ENCODE data around the gene TRIM2.

The TRIM2 gene

GRCh38 chr4:153179100-153179499, 25.1 kb upstream of the TRIM2 start:
- Histone ChIP-seq H3K4me1 (no peaks in the 10 kb centered on the region), H3K9me3 (ENCODE audit: control insufficient read depth, low read length) (no peaks in the 10 kb centered on the region), H3K36me3 (ENCODE audit: control insufficient read depth, insufficient read depth, low read length) (no peaks in the 10 kb centered on the region), H3K27ac (no peak overlapping the region), H3K9ac (no peak overlapping the region), H2AFZ (no peak overlapping the region), H3K4me3 (ENCODE audit: low read depth, low read length) (no peak overlapping the region), H3K27me3 (ENCODE audit: control insufficient read depth, insufficient read depth, low read length) (no peaks in the 10 kb centered on the region), H3K4me2 (ENCODE audit: low read length) (no peak overlapping the region), H3K79me2 (no peaks in the 10 kb centered on the region)
- no peak for TF ChIP-seq CTCF (IDR thresholded peaks at IDR 0.05)

DNA sequence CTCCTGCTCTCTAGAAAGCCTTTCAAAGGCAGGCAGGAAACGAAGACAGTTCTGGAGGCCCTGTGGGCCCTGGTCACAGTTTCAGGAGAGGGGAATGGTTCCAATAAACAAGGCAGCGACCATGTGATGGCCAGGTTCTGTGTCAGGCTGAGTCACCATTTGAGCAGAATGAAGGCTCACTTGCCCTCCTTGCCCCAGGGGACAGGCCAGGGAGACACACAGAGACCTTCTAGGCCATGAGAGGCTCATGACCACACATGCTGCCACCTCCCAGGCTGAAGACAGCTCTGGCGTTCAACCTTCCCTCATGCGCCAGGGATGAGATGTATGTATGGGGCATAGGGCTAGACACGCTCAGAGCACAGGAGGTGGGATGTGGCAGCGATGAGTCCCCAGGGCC, 22.9 kb upstream of the TRIM2 start:
- TF ChIP-seq CTCF (IDR thresholded peaks at IDR 0.05) = no peak

GRCh38 chr4:153181700-153182099, 22.5 kb upstream of the TRIM2 start:
- no peak overlapping the region for H2AFZ ChIP-seq
- H3K79me2 ChIP-seq = no peaks in the 10 kb centered on the region
- no peak overlapping the region for H3K4me3 ChIP-seq (ENCODE audit: low read depth, low read length)
- H3K9ac ChIP-seq = no peak overlapping the region
- H3K36me3 ChIP-seq (ENCODE audit: control insufficient read depth, insufficient read depth, low read length) = no peaks in the 10 kb centered on the region
- no peak overlapping the region for H3K4me2 ChIP-seq (ENCODE audit: low read length)
- H3K9me3 ChIP-seq (ENCODE audit: control insufficient read depth, low read length) = no peaks in the 10 kb centered on the region
- no peaks in the 10 kb centered on the region for H3K27me3 ChIP-seq (ENCODE audit: control insufficient read depth, insufficient read depth, low read length)
- H3K4me1 ChIP-seq = no peaks in the 10 kb centered on the region
- no peak for TF ChIP-seq CTCF (IDR thresholded peaks at IDR 0.05)
- H3K27ac ChIP-seq = no peak overlapping the region

More for the DNA sequence above, 22.9 kb upstream of the TRIM2 start:
- Histone ChIP-seq H3K9ac (no peak overlapping the region), H3K27ac (no peak overlapping the region), H3K79me2 (no peaks in the 10 kb centered on the region), H2AFZ (no peak overlapping the region), H3K27me3 (ENCODE audit: control insufficient read depth, insufficient read depth, low read length) (no peaks in the 10 kb centered on the region), H3K4me3 (ENCODE audit: low read depth, low read length) (no peak overlapping the region), H3K4me2 (ENCODE audit: low read length) (no peak overlapping the region), H3K9me3 (ENCODE audit: control insufficient read depth, low read length) (no peaks in the 10 kb centered on the region), H3K4me1 (no peaks in the 10 kb centered on the region), H3K36me3 (ENCODE audit: control insufficient read depth, insufficient read depth, low read length) (no peaks in the 10 kb centered on the region)

DNA sequence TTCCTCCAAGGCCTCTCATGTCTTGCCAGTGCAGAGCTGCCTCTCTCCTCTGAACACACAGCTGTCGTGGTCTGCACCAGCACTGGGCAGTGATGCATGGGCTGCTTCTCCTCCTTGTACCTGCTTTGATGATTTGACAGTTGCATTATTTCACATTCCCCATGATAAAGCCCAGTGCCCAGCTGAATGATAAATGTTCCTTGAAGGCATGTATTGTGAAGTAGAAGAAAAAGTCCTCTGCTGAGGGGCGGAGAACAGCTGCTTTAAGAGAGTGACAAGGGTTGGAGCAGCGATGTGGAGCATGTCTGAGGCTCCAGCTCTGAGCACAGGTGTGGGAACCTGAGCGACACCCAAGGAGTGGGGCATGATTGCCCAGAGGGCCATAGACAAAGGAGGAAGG, 21.1 kb upstream of the TRIM2 start:
- Histone ChIP-seq H3K27me3 (ENCODE audit: control insufficient read depth, insufficient read depth, low read length) (no peaks in the 10 kb centered on the region), H3K9me3 (ENCODE audit: control insufficient read depth, low read length) (no peaks in the 10 kb centered on the region), H3K79me2 (no peaks in the 10 kb centered on the region), H3K27ac (no peak overlapping the region), H3K4me1 (no peaks in the 10 kb centered on the region), H3K36me3 (ENCODE audit: control insufficient read depth, insufficient read depth, low read length) (no peaks in the 10 kb centered on the region), H3K4me3 (ENCODE audit: low read depth, low read length) (no peak overlapping the region), H2AFZ (no peak overlapping the region), H3K4me2 (ENCODE audit: low read length) (no peak overlapping the region), H3K9ac (no peak overlapping the region)
- TF ChIP-seq CTCF (IDR thresholded peaks at IDR 0.05) = no peak

GRCh38 chr4:153185331-153185852, 18.9 kb upstream of the TRIM2 start:
- H3K27ac ChIP-seq = no peak overlapping the region
- TF ChIP-seq CTCF (IDR thresholded peaks at IDR 0.05) = no peak
- no peak overlapping the region for H3K9ac ChIP-seq

More at GRCh38 chr4:153185331-153185852, 18.9 kb upstream of the TRIM2 start:
- Histone ChIP-seq H3K9me3 (ENCODE audit: control insufficient read depth, low read length) (no peaks in the 10 kb centered on the region), H3K79me2 (no peaks in the 10 kb centered on the region), H3K36me3 (ENCODE audit: control insufficient read depth, insufficient read depth, low read length) (no peaks in the 10 kb centered on the region), H2AFZ (no peak overlapping the region), H3K4me3 (ENCODE audit: low read depth, low read length) (no peak overlapping the region), H3K4me1 (no peaks in the 10 kb centered on the region), H3K27me3 (ENCODE audit: control insufficient read depth, insufficient read depth, low read length) (no peaks in the 10 kb centered on the region), H3K4me2 (ENCODE audit: low read length) (no peak overlapping the region)
